Globus pallidus (tissue), 1 donor: ENCODE measurements around the gene UPK2.

Experiments used
- DNase-seq: peaks from one replicate; pipeline ENCODE4 v3.0.0-alpha.2; 2015; ENCODE audit warnings: low spot score

UPK2 gene

DNA sequence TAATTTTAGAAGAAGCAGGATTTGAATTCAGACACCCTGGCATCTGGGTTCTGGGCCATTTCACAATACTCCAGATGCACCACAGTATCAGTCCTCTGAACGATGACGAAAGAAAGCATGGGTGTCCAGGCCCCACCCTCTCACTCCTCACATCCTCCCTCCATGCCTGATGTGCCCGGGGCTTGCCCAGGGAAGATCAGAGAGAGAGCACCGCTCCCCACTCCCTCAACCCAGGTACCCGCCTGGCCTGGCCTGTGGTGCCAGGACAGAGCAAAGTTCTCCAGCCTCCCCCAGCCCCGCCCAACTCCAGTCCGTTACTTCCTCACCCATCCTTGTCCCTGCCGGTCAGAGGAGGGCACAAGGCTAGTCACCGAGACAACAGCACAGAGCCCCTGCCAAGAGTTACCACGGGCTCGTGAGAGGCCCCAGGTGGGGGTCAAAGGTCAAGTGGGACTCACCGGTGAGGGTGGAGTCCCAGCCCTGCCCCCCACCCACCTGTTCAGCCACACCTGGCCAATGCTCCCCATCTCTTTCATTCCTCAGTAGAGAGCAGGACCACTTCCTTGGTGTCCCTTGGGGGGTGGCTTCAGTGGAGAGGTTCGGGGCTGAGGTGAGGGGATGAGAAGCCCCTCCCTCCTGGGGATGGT lies 38.5 kb upstream of the UPK2 start:
- DNase-seq, result no peak

DNA sequence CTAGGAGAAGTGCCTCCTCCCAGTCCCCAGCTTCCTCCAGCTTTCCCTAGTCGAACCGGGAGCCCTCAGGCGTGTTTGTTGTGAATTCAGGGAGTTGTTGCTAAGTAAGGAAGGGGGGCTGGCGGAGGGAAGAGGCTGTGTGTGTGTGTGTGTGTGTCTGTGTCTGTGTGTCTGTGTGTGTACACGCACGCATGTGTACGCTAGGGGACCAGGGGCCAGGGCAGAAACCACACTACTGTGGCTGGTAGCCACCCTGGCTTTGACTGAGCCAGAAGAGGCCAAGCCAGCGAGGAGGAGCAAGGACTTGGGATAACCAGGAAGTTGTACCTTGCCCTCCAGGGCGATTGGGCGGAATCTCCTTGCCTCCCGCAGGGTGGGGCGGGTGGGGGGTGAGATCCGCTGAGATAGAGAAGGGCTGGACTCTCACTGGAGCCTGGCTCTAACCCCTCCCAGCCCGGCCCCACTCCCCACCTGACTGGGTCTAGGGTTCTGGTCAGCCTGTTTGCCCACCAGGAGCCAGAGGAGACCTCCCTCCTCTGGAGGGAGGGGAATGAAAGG lies 37.9 kb upstream of the UPK2 start:
- no peak for DNase-seq

GRCh38 chr11:118918686-118919280 lies 37.3 kb upstream of the UPK2 start:
- DNase-seq, result no peak

GRCh38 chr11:118921121-118921928 lies 34.8 kb upstream of the UPK2 start:
- DNase-seq, result no peak

GRCh38 chr11:118921929-118922744 lies 34.0 kb upstream of the UPK2 start:
- DNase-seq, result no peak

DNA sequence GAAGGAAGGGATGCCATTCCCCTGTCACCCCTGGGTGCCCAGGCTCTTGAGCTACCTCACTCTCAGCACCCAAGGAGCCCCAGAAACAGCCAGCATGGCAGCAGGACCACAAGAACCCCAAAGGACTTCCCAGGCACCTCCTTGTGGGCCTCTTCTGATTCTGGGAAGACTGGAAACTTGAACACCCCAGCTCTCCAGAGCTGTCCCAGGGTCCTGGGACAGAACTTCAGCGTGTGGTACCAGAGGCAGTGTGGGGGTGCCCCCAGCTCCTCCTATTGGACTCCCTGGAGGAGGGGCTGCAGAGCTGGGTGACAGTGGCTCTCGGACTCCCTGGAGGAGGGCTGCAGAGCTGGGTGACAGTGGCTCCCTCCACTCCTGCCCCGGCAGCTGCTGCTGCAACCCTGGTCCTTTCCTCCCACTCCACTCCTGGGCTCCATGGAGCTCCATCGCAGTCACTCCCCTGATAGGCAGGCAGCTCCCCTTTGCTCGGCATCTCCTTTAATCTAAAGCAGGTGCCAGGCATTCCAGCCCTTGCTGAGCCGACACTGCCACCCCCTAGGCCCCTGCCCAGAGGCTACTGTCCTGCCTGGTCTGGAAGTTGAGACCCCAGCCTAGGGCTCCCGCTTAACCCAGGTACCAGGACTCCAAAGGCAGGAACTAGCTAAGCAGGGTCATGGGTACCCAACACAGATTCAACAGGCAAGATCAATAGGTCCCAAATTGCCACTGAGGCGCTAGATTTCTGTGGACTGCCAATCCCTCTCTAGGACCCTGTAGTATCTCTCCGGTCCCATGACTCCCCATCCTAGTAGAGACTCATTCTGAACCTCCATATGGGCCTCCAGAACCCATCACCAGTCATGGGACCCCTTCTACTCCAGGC lies 33.1 kb upstream of the UPK2 start:
- DNase-seq, result no peak

DNA sequence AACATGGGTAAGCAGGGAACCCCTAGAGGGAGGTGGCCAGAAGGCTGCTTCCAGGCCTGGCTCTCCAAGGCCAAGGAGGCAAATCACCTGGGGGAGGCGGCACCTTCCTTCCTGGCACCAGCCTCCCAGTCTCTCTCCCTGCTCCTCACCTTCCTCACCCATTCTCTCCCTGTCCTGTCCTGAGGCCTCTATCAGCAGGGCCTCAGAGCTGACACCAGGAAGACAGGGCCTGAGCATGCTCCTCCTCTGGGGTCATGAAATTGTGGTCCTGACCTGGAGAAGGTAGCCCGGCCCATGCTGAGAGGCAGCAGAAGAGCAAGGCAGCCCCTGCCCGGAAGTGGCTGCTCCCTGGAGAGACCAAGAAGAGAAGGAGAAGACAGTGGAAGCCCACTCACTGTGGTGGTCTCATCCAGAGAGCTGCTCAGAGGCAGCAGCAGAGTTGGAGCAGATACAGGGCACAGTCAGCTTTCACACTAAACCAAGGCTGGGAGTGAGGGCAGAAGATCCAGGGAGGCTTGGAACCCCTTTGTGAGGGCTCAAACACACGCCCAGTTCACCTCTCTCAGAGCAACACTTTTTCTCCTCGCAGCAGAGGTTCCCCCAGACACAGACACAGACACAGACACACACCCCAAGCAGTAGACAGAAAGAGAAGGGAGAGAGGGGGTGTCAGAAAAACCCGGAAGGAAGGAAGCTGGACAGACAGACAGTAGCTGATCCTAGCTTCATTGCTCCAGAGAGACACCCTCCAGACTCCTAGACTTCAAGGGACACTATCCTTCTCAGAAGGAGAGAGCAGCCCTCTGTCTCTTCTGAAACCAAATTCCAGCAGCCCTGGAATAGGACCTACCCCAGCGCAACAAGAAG lies 32.1 kb upstream of the UPK2 start:
- no peak for DNase-seq

GRCh38 chr11:118924591-118925585 lies 31.2 kb upstream of the UPK2 start:
- DNase-seq, result no peak

GRCh38 chr11:118927554-118928100 lies 28.5 kb upstream of the UPK2 start:
- DNase-seq, result no peak

GRCh38 chr11:118928101-118928869 lies 27.8 kb upstream of the UPK2 start:
- DNase-seq, result peak; percentile 94

DNA sequence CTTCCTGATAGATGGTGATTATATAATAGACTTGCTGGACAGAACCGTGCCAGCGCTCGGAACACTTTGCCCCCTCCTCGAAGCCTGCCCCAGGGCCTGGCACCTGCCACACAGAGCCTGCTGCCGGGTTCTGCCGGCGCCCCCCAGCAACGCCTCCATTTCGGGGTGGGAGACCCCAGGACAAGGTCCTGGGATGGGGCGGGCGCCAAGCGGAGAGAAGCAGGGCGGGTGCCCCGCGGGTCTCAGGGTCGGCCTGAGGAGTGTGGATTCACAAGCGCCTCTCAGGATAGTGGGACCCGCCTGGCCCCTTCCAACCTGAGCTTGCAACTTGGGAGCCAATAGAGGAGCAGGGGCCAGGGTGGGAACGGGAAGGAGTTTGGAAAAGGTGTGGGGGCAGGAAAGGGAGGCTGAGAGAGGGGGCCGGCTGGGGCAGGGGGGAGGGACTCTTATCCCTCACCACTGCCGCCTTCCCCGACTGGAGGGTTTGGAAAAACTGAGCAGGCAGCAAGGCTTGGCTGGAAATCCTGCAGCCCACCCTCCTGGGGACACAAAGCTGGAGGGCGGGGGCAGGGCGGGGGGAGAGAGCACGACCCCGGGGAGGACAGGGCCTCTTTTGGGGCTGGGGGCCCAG lies 27.1 kb upstream of the UPK2 start:
- peak; percentile 65 for DNase-seq

DNA sequence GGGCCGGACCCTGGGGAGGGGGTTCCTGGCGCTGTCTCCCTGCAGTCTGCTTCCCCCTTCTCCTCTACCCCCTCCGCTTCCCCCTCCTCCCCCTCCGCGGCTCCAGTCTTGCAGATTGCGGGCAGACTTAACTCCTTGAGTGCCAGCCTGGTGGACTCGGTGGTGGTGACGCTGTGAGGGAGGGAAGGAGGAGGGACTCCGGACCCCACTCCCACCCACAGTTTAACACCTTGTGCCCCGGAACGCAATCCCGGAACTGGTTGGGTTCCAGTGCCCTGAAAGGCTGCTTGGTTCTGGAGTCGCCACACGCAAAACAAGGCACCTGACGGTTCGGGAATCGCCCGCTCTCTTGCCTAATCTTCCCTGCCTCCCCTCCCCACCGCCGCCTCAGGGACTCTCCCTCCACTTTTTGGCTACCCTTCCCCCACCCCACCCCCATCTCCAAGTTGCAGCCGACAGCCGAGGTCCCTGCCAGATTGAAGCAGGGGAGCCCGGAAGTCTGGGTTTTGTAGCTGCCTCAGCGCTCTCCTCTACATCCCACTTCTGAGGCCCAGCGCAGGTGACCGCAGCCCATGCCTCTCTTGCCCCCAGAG lies 26.5 kb upstream of the UPK2 start:
- DNase-seq, result peak; percentile 81

- peak; percentile 73 for DNase-seq
Observed at GRCh38 chr11:118930094-118930712, 25.9 kb upstream of the UPK2 start.

DNA sequence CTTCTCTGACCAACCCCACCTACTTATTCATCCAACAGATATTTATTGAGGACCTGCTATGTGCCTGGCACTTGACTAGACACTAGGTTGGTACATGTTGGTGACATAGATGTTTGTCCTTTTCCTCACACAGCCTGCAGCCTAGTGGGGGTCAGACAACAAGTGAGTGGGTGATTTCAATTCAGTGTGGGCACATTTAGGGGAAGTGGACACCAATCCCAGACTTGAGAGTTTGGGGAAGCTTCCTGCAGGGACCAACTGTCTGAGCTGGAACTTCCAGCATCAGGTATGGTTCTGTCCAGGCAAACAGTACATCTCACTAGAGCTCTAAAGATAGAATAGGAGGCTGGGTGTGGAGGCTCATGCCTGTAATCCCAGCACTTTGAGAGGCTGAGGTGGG lies 24.5 kb upstream of the UPK2 start:
- DNase-seq, result no peak

DNA sequence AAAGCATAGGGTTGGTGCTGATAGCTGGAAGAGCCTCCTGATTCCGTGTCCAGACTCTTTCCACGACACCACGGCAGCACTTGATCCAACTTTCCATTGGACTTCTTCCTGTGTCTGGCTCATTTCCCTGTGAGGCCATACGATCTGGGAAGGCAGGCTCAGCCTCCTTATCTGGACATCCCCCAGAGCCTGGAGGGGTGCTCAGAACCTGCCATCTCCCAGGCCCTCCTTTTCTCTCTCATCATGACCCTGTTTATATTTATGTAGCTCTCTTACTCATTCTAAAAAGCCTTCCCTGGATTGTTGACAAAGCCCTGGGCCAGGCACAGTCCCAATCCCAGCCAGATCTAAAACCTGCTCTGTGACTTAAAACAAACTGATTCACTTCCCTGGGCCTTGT lies 22.6 kb upstream of the UPK2 start:
- no peak for DNase-seq

- DNase-seq, result no peak
Observed at GRCh38 chr11:118935376-118935775, 20.7 kb upstream of the UPK2 start.
